ENCODE measurements around the gene PPM1L.
A peak's percentile ranks its signal among the peaks of the same experiment; 100 is the strongest.

The PPM1L gene

GRCh38 chr3:160886421-160886820 lies 130.4 kb downstream of the PPM1L start:
- H2AK5ac ChIP-seq (ENCODE audit: low read length): no peak overlapping the region
- H3K4ac ChIP-seq (ENCODE audit: low read depth, low read length): no peak overlapping the region
- peak overlapping the region; percentile 49 for H2BK5ac ChIP-seq (ENCODE audit: low read depth, low read length, poor library complexity)
- peaks cover 3% of the 10 kb centered on the region for H3K9me3 ChIP-seq (ENCODE audit: insufficient read depth, low read depth, low read length)
- peaks cover 11% of the 10 kb centered on the region for H3K79me1 ChIP-seq (ENCODE audit: low read length)
- no peak overlapping the region for H3K4me2 ChIP-seq (ENCODE audit: low read length)
- no peak for DNase-seq
- peak overlapping the region; percentile 33 for H2BK12ac ChIP-seq (ENCODE audit: low read length)
- peaks cover 10 to 12% of the 10 kb centered on the region in 2 experiments for H3K4me1 ChIP-seq (ENCODE audit: control insufficient read depth in 1 of 2, insufficient read depth in 2 of 2, low read length in 2 of 2)
- WGBS (ENCODE audit: extremely low coverage, insufficient coverage, insufficient read length): no CpG with 5 or more reads among the region's 4 CpGs
- no peaks in the 10 kb centered on the region for H3K27me3 ChIP-seq (ENCODE audit: insufficient read depth, low read length)
- no peak overlapping the region for H3K4me3 ChIP-seq (ENCODE audit: low read depth, low read length)
- H2BK120ac ChIP-seq (ENCODE audit: insufficient read depth, low read length, poor library complexity): peak overlapping the region; percentile 64
- no peak overlapping the region for H3K9ac ChIP-seq (ENCODE audit: low read length)
- H4K12ac ChIP-seq (ENCODE audit: low read depth, low read length): no peak overlapping the region
- H2AFZ ChIP-seq (ENCODE audit: insufficient read depth, low read length, poor library complexity): no peak overlapping the region
- no peaks in the 10 kb centered on the region for H3K36me3 ChIP-seq (ENCODE audit: control insufficient read depth in 1 of 2, insufficient read depth in 2 of 2, low read length in 2 of 2)
- peak overlapping the region; percentile 24 for H3K27ac ChIP-seq (ENCODE audit: low read depth, low read length)
- H3K18ac ChIP-seq (ENCODE audit: low read length): peak overlapping the region; percentile 9
- H3K14ac ChIP-seq (ENCODE audit: low read length): no peak overlapping the region
- peak overlapping the region; percentile 17 for H4K8ac ChIP-seq (ENCODE audit: low read depth, low read length)
- peak overlapping the region; percentile 45 for H4K91ac ChIP-seq (ENCODE audit: low read depth, low read length)
- no peak overlapping the region for H3K23ac ChIP-seq (ENCODE audit: low read length)
- peaks cover 1% of the 10 kb centered on the region for H3K79me2 ChIP-seq (ENCODE audit: control insufficient read depth, insufficient read depth, low read length, poor library complexity)

GRCh38 chr3:160893207-160893606 lies 137.2 kb downstream of the PPM1L start:
- Histone ChIP-seq H3K18ac (ENCODE audit: low read length) (no peak overlapping the region), H3K14ac (ENCODE audit: low read length) (no peak overlapping the region), H2AK5ac (ENCODE audit: low read length) (no peak overlapping the region), H3K27ac (ENCODE audit: low read depth, low read length) (no peak overlapping the region), H4K12ac (ENCODE audit: low read depth, low read length) (no peak overlapping the region), H3K23ac (ENCODE audit: low read length) (no peak overlapping the region), H4K91ac (ENCODE audit: low read depth, low read length) (no peak overlapping the region), H3K9ac (ENCODE audit: low read length) (no peak overlapping the region), H3K4me3 (ENCODE audit: low read depth, low read length) (no peak overlapping the region), H3K4ac (ENCODE audit: low read depth, low read length) (no peak overlapping the region), H2BK12ac (ENCODE audit: low read length) (no peak overlapping the region), H2BK120ac (ENCODE audit: insufficient read depth, low read length, poor library complexity) (no peak overlapping the region), H3K79me1 (ENCODE audit: low read length) (no peaks in the 10 kb centered on the region), H3K36me3 (ENCODE audit: control insufficient read depth in 1 of 2, insufficient read depth in 2 of 2, low read length in 2 of 2) (no peaks in the 10 kb centered on the region), H3K27me3 (ENCODE audit: insufficient read depth, low read length) (no peaks in the 10 kb centered on the region), H3K9me3 (ENCODE audit: insufficient read depth, low read depth, low read length) (no peaks in the 10 kb centered on the region), H3K79me2 (ENCODE audit: control insufficient read depth, insufficient read depth, low read length, poor library complexity) (no peaks in the 10 kb centered on the region), H3K4me1 (ENCODE audit: control insufficient read depth in 1 of 2, insufficient read depth in 2 of 2, low read length in 2 of 2) (no peaks in the 10 kb centered on the region), H2BK5ac (ENCODE audit: low read depth, low read length, poor library complexity) (no peak overlapping the region), H3K4me2 (ENCODE audit: low read length) (no peak overlapping the region), H2AFZ (ENCODE audit: insufficient read depth, low read length, poor library complexity) (no peak overlapping the region), H4K8ac (ENCODE audit: low read depth, low read length) (no peak overlapping the region)
- DNase-seq: peak in 1 of 2 donors; percentile 16

GRCh38 chr3:160904691-160905090 lies 148.7 kb downstream of the PPM1L start:
- no peak overlapping the region for H2AFZ ChIP-seq (ENCODE audit: insufficient read depth, low read length, poor library complexity)
- no peaks in the 10 kb centered on the region for H3K4me1 ChIP-seq (ENCODE audit: control insufficient read depth in 1 of 2, insufficient read depth in 2 of 2, low read length in 2 of 2)
- H4K8ac ChIP-seq (ENCODE audit: low read depth, low read length): no peak overlapping the region
- H3K36me3 ChIP-seq (ENCODE audit: control insufficient read depth in 1 of 2, insufficient read depth in 2 of 2, low read length in 2 of 2): no peaks in the 10 kb centered on the region
- no peak overlapping the region for H4K12ac ChIP-seq (ENCODE audit: low read depth, low read length)
- H3K27ac ChIP-seq (ENCODE audit: low read depth, low read length): no peak overlapping the region
- no peak overlapping the region for H3K4me3 ChIP-seq (ENCODE audit: low read depth, low read length)
- no peaks in the 10 kb centered on the region for H3K27me3 ChIP-seq (ENCODE audit: insufficient read depth, low read length)
- H3K23ac ChIP-seq (ENCODE audit: low read length): no peak overlapping the region
- no peak overlapping the region for H2BK12ac ChIP-seq (ENCODE audit: low read length)
- no peak overlapping the region for H2AK5ac ChIP-seq (ENCODE audit: low read length)
- H2BK5ac ChIP-seq (ENCODE audit: low read depth, low read length, poor library complexity): no peak overlapping the region
- H3K18ac ChIP-seq (ENCODE audit: low read length): no peak overlapping the region
- H4K91ac ChIP-seq (ENCODE audit: low read depth, low read length): no peak overlapping the region
- no CpG with 5 or more reads among the region's 2 CpGs for WGBS (ENCODE audit: extremely low coverage, insufficient coverage, insufficient read length)
- no peak for DNase-seq
- no peaks in the 10 kb centered on the region for H3K79me2 ChIP-seq (ENCODE audit: control insufficient read depth, insufficient read depth, low read length, poor library complexity)
- H2BK120ac ChIP-seq (ENCODE audit: insufficient read depth, low read length, poor library complexity): no peak overlapping the region
- H3K9ac ChIP-seq (ENCODE audit: low read length): no peak overlapping the region
- no peak overlapping the region for H3K4me2 ChIP-seq (ENCODE audit: low read length)
- H3K9me3 ChIP-seq (ENCODE audit: insufficient read depth, low read depth, low read length): no peaks in the 10 kb centered on the region
- no peak overlapping the region for H3K14ac ChIP-seq (ENCODE audit: low read length)
- H3K4ac ChIP-seq (ENCODE audit: low read depth, low read length): no peak overlapping the region
- no peaks in the 10 kb centered on the region for H3K79me1 ChIP-seq (ENCODE audit: low read length)

GRCh38 chr3:160906646-160907045 lies 150.6 kb downstream of the PPM1L start:
- no peak for DNase-seq
- Histone ChIP-seq H3K9ac (ENCODE audit: low read length) (no peak overlapping the region), H3K4ac (ENCODE audit: low read depth, low read length) (no peak overlapping the region), H2AFZ (ENCODE audit: insufficient read depth, low read length, poor library complexity) (no peak overlapping the region), H3K27me3 (ENCODE audit: insufficient read depth, low read length) (no peaks in the 10 kb centered on the region), H3K36me3 (ENCODE audit: control insufficient read depth in 1 of 2, insufficient read depth in 2 of 2, low read length in 2 of 2) (no peaks in the 10 kb centered on the region), H2AK5ac (ENCODE audit: low read length) (no peak overlapping the region), H2BK5ac (ENCODE audit: low read depth, low read length, poor library complexity) (no peak overlapping the region), H4K8ac (ENCODE audit: low read depth, low read length) (no peak overlapping the region), H3K23ac (ENCODE audit: low read length) (no peak overlapping the region), H3K4me2 (ENCODE audit: low read length) (no peak overlapping the region), H3K4me1 (ENCODE audit: control insufficient read depth in 1 of 2, insufficient read depth in 2 of 2, low read length in 2 of 2) (peaks cover 0 to 4% of the 10 kb centered on the region in 2 experiments), H2BK12ac (ENCODE audit: low read length) (no peak overlapping the region), H3K4me3 (ENCODE audit: low read depth, low read length) (no peak overlapping the region), H3K14ac (ENCODE audit: low read length) (no peak overlapping the region), H3K79me1 (ENCODE audit: low read length) (peaks cover 1% of the 10 kb centered on the region), H3K9me3 (ENCODE audit: insufficient read depth, low read depth, low read length) (no peaks in the 10 kb centered on the region), H3K18ac (ENCODE audit: low read length) (no peak overlapping the region), H2BK120ac (ENCODE audit: insufficient read depth, low read length, poor library complexity) (no peak overlapping the region), H4K12ac (ENCODE audit: low read depth, low read length) (no peak overlapping the region), H3K27ac (ENCODE audit: low read depth, low read length) (no peak overlapping the region), H4K91ac (ENCODE audit: low read depth, low read length) (no peak overlapping the region), H3K79me2 (ENCODE audit: control insufficient read depth, insufficient read depth, low read length, poor library complexity) (no peaks in the 10 kb centered on the region)

All from trophoblast cell (in vitro differentiated cells and primary cell).